IPS-15b (cell line): ENCODE data around the gene TIGIT.

ENCODE experiments used
- H3K27me3 ChIP-seq: one replicate; pipeline ENCODE4 v1.6.1; 2013; ENCODE audit warnings: low read length; ENCODE audit not compliant: control insufficient read depth, insufficient read depth
- H3K36me3 ChIP-seq: one replicate; pipeline ENCODE4 v1.6.1; 2013; ENCODE audit warnings: low read length; ENCODE audit not compliant: control insufficient read depth, insufficient read depth
- H3K4me1 ChIP-seq: one replicate; pipeline ENCODE4 v1.6.1; 2013; ENCODE audit warnings: mild to moderate bottlenecking, low read length; ENCODE audit not compliant: control insufficient read depth, insufficient read depth
- H3K4me3 ChIP-seq: one replicate; pipeline ENCODE4 v1.5.1; 2013; ENCODE audit warnings: low read depth, low read length
- H3K9ac ChIP-seq: one replicate; pipeline ENCODE4 v1.6.1; 2013; ENCODE audit warnings: low read depth, mild to moderate bottlenecking, low read length
- H3K9me3 ChIP-seq: one replicate; pipeline ENCODE4 v1.6.1; 2013; ENCODE audit warnings: mild to moderate bottlenecking, low read length; ENCODE audit not compliant: control insufficient read depth, insufficient read depth

Gene TIGIT

GRCh38 chr3:114314282-114314681 lies 20.5 kb downstream of the TIGIT start:
- Histone ChIP-seq H3K4me1 (peaks cover 12% of the 10 kb centered on the region), H3K9me3 (no peaks in the 10 kb centered on the region), H3K9ac (no peak overlapping the region), H3K4me3 (no peak overlapping the region), H3K36me3 (no peaks in the 10 kb centered on the region), H3K27me3 (no peaks in the 10 kb centered on the region)

GRCh38 chr3:114318295-114318694 lies 24.5 kb downstream of the TIGIT start:
- Histone ChIP-seq H3K4me1 (peaks cover 20% of the 10 kb centered on the region), H3K4me3 (no peak overlapping the region), H3K9ac (no peak overlapping the region), H3K27me3 (no peaks in the 10 kb centered on the region), H3K36me3 (no peaks in the 10 kb centered on the region), H3K9me3 (no peaks in the 10 kb centered on the region)

GRCh38 chr3:114319453-114319852 lies 25.6 kb downstream of the TIGIT start:
- H3K4me1 ChIP-seq = peaks cover 23% of the 10 kb centered on the region

GRCh38 chr3:114320246-114320645 lies 26.4 kb downstream of the TIGIT start:
- Histone ChIP-seq H3K9ac (no peak overlapping the region), H3K36me3 (no peaks in the 10 kb centered on the region), H3K4me1 (peaks cover 30% of the 10 kb centered on the region), H3K4me3 (no peak overlapping the region), H3K27me3 (no peaks in the 10 kb centered on the region), H3K9me3 (no peaks in the 10 kb centered on the region)

More at GRCh38 chr3:114319453-114319852, 25.6 kb downstream of the TIGIT start:
- Histone ChIP-seq H3K36me3 (no peaks in the 10 kb centered on the region), H3K9ac (no peak overlapping the region), H3K4me3 (no peak overlapping the region), H3K27me3 (no peaks in the 10 kb centered on the region), H3K9me3 (no peaks in the 10 kb centered on the region)

GRCh38 chr3:114323546-114324254 lies 29.9 kb downstream of the TIGIT start:
- Histone ChIP-seq H3K9ac (no peak overlapping the region), H3K4me1 (peaks cover 25% of the 10 kb centered on the region), H3K9me3 (no peaks in the 10 kb centered on the region), H3K36me3 (no peaks in the 10 kb centered on the region), H3K27me3 (no peaks in the 10 kb centered on the region), H3K4me3 (no peak overlapping the region)

DNA sequence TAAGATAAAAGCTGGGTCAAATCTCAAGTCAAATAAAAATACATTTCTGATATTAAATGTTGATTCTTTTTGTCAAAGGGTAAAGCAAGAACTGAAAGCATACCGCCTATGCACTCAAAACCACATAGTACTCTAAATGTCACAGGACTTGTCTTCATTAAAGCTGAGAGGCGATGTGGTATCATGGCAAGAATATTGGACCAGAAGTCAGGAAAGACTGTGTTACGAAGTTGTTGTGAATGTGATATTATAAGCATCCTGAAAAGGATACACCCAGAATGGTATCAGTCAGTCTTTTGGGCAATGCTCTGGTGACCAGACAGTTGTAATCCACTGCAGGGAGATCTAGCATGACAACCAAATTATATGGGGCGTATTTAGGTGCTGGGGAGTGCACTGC lies 33.8 kb downstream of the TIGIT start:
- Histone ChIP-seq H3K27me3 (no peaks in the 10 kb centered on the region), H3K9me3 (no peaks in the 10 kb centered on the region), H3K4me1 (peaks cover 14% of the 10 kb centered on the region), H3K9ac (no peak overlapping the region), H3K4me3 (no peak overlapping the region), H3K36me3 (no peaks in the 10 kb centered on the region)

DNA sequence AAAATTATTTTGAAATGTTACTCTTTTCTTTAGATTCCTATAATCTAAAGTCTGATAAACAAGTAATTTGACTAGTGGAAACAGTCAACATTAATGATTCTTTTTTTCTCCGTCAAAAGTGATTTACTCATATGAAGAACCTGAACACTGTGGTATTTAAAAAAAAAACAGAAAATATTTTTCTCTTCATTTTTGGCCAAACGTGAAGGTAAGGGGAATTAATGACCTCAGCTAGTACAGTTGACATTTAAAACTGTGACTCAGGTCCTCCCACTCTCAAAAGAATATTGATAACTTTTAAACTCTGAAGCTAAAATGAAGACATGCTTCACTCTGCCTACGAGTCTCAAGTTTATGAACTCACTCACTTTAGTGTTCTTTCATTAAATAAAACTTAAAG lies 34.5 kb downstream of the TIGIT start:
- H3K27me3 ChIP-seq = no peaks in the 10 kb centered on the region
- peaks cover 20% of the 10 kb centered on the region for H3K4me1 ChIP-seq
- H3K9me3 ChIP-seq = no peaks in the 10 kb centered on the region
- no peaks in the 10 kb centered on the region for H3K36me3 ChIP-seq
- H3K9ac ChIP-seq = no peak overlapping the region
- no peak overlapping the region for H3K4me3 ChIP-seq

DNA sequence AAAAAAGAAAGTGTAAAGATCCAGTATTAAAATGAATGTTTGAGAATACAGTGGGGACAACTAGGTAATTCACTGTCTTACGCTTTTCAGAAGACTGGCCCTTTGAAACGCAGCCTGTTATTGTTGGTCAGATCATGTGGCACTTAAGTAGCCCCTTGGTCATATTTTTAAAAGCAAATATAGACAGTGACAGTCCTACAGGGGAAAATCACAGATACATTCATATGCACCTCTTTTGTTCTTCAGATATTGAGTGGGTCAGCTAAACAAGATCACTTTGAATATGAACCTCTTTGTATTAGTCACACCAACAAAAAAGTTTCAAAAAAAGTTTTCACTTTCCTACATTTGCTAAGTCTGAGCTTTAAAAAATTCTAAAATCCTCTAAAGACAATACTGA lies 36.0 kb downstream of the TIGIT start:
- H3K4me1 ChIP-seq = peaks cover 22% of the 10 kb centered on the region
- H3K9me3 ChIP-seq = no peaks in the 10 kb centered on the region
- no peaks in the 10 kb centered on the region for H3K36me3 ChIP-seq
- H3K27me3 ChIP-seq = no peaks in the 10 kb centered on the region
- no peak overlapping the region for H3K9ac ChIP-seq
- H3K4me3 ChIP-seq = no peak overlapping the region

DNA sequence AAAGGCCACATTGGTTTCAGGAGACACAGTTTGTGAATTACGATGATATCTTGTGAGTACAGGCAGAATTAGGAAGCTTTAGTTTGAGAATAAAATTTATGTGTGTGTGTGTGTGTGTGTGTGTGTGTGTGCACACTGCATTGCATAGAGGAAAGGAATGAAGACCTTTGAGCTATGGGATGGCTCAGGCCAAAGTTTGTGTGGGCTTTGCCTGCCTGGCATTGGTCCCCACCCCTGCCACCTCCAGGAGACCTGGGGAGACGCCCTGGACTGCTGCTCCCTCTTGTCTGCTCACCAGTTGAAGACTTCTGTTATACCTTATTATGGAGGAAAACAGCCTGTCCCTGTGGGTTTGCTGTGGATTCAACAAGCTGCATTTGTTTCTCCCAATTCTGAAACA lies 37.2 kb downstream of the TIGIT start:
- Histone ChIP-seq H3K36me3 (no peaks in the 10 kb centered on the region), H3K4me3 (no peak overlapping the region), H3K9ac (no peak overlapping the region), H3K4me1 (peaks cover 25% of the 10 kb centered on the region), H3K9me3 (no peaks in the 10 kb centered on the region), H3K27me3 (no peaks in the 10 kb centered on the region)

DNA sequence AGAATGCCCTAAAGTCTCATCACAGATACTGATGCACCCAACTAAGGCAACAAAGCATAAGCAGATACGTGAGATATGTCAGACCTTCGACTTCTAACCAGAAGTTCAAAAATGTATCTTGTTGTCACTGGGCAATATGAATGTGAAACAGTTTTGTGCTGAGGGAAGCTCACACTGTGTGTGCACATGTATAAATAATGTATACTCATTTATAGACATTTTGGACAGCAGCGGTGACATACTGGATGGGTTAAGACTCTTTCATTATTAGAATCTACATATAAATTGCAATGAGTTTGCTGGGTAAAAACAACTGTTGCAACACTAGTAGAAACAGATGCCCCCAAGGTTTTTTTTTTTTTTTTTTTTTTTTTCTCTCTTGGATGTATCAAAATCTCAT lies 37.9 kb downstream of the TIGIT start:
- no peaks in the 10 kb centered on the region for H3K27me3 ChIP-seq

GRCh38 chr3:114332342-114333179 lies 38.7 kb downstream of the TIGIT start:
- Histone ChIP-seq H3K36me3 (no peaks in the 10 kb centered on the region), H3K9me3 (no peaks in the 10 kb centered on the region), H3K4me3 (no peak overlapping the region), H3K9ac (no peak overlapping the region), H3K4me1 (peaks cover 30% of the 10 kb centered on the region), H3K27me3 (no peaks in the 10 kb centered on the region)

More for the DNA sequence above, 37.9 kb downstream of the TIGIT start:
- Histone ChIP-seq H3K36me3 (no peaks in the 10 kb centered on the region), H3K4me3 (no peak overlapping the region), H3K9ac (no peak overlapping the region), H3K4me1 (peaks cover 30% of the 10 kb centered on the region), H3K9me3 (no peaks in the 10 kb centered on the region)
